Gastrocnemius medialis (tissue), 4 donors: ENCODE measurements around the gene SYF2. TPM values are rescaled to one million over a fixed set of nuclear protein-coding genes. Genes with fewer than 3 reads are reported as not detected.

Source experiments
- ATAC-seq, 2 donors: fragments of 150-250 bp; one replicate each; pipeline ENCODE4 v1.9.1; 2016
- DNase-seq, 2 donors: peaks; one replicate each; pipeline ENCODE4 v3.0.0-alpha.2; 2019
- H3K27ac ChIP-seq, 4 donors: fragments of 200-600 bp; sonication (generic); 1 replicate in 1 of 4; 2 replicates in 3 of 4; pipeline ENCODE4 v1.5.1; 2016 to 2018; ENCODE audit warnings: mild to moderate bottlenecking in 2 of 4, moderate library complexity in 1 of 4
- H3K27me3 ChIP-seq, 3 donors: fragments of 200-600 bp; sonication (generic) in 2 of 3; 1 replicate in 1 of 3; 2 replicates in 2 of 3; pipeline versions ENCODE4 v1.5.1 to v1.6.0; 2016 to 2019; ENCODE audit warnings: mild to moderate bottlenecking in 1 of 3, moderate library complexity in 1 of 3
- H3K36me3 ChIP-seq, 2 donors: fragments of 200-600 bp; sonication (generic) in 1 of 2; one replicate each; pipeline ENCODE4 v1.5.1; 2017 to 2018
- H3K4me1 ChIP-seq, 2 donors: fragments of 200-600 bp; sonication (generic) in 1 of 2; one replicate each; pipeline ENCODE4 v1.5.1; 2016 to 2017; ENCODE audit warnings: mild to moderate bottlenecking in 2 of 2
- H3K4me3 ChIP-seq, 4 donors: fragments of 200-600 bp; sonication (generic) in 3 of 4; 1 replicate in 1 of 4; 2 replicates in 3 of 4; pipeline ENCODE4 v1.5.1; 2016 to 2019; ENCODE audit warnings: mild to moderate bottlenecking in 2 of 4
- H3K9me3 ChIP-seq, 3 donors: fragments of 200-600 bp; sonication (generic) in 2 of 3; 1 replicate in 1 of 3; 2 replicates in 2 of 3; pipeline ENCODE4 v1.5.1; 2016 to 2019
- CTCF ChIP-seq, 5 experiments: fragments of 450-650 bp in 3 of 5; fragments of 200-600 bp in 2 of 5; sonication (generic) in 2 of 5; IDR thresholded peaks in 4 of 5; conservative IDR thresholded peaks in 1 of 5; 1 replicate in 4 of 5; 2 replicates in 1 of 5; pipeline ENCODE4 v1.5.1; 2016 to 2019; ENCODE audit warnings: antibody characterized with exemption in 5 of 5, mild to moderate bottlenecking in 3 of 5, moderate library complexity in 3 of 5
- POLR2A ChIP-seq, 2 donors: fragments of 450-650 bp; IDR thresholded peaks; one replicate each; pipeline ENCODE4 v1.6.1; 2017; ENCODE audit warnings: antibody characterized with exemption in 2 of 2, mild to moderate bottlenecking in 2 of 2, moderate library complexity in 2 of 2
- in situ Hi-C, 4 donors: fragments of 200-750 bp; cut with MboI; loops; one replicate each; pipeline versions ENCODE4 v1.15.0 to v1.8.0; 2017; ENCODE audit warnings: low sequenced_read_pairs in 4 of 4
- intact Hi-C: fragments of 100-400 bp; cut with DNase I; formaldehyde crosslinking; loops from one replicate; pipeline ENCODE4 v1.15.1; 2023; ENCODE audit warnings: low total_unique reads
- total RNA-seq, 4 donors: library from RNA; depleted of rRNA; stranded (reverse); fragments of >200 nt; gene quantifications; one replicate each; pipeline versions ENCODE4 v1.1.0 to v1.2.3, GENCODE V29; 2016

SYF2 gene
- total RNA-seq, 4 donors from 2014 or later = 49.1 to 67.4 (median 58.3) TPM

DNA sequence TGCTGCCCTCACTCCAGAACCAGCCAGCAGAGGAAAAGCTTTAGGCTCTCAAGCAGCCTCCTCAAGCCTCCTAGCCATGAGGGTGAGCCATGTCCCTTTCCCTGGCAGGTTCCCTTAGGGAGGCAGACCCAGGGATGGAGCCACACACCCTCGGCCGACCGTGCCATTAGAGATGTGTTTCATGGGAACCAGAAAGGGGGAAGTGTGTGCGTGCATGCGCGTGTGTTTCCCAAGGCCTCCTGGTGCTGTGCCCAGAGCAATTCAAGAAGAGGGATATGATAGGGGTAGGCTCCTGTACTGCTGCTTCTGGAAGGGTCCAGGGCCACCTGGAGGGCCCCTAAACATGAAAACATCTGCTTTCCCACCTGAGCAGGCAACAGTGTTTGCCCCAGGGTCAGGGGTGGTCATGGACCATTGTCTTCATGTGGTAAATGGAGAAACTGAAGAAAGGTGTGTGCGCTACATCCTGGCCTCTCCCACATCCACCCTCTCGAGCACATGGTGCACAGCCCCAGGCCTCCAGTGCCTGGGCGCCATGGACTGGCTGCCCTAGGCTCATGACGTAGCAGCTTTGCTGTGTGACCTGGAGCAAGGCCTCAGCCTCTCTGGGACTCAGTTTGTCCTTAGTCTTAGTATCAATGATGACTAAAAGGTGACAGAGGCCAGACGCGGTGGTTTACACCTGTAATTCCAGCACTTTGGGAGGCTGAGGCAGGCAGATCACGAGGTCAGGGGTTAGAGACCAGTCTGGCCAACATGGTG is 48.1 kb downstream of the SYF2 start:
- in situ Hi-C loops = no loop called here
- H3K9me3 ChIP-seq = no peaks in the 10 kb centered on the region
- no peaks in the 10 kb centered on the region for H3K36me3 ChIP-seq
- H3K27me3 ChIP-seq = no peaks in the 10 kb centered on the region
- no peak overlapping the region for H3K4me3 ChIP-seq
- H3K4me1 ChIP-seq = no peaks in the 10 kb centered on the region
- intact Hi-C loops = no loop called here
- DNase-seq = no peak
- TF ChIP-seq POLR2A (IDR thresholded peaks at IDR 0.05) (no peak), CTCF (IDR thresholded peaks at IDR 0.05 in 4 of 5, conservative IDR thresholded peaks at IDR 0.05 in 1 of 5) (no peak)
- no peak for ATAC-seq
- H3K27ac ChIP-seq = no peak overlapping the region

- no peaks in the 10 kb centered on the region for H3K36me3 ChIP-seq
- ATAC-seq = no peak
- no peaks in the 10 kb centered on the region for H3K9me3 ChIP-seq
- in situ Hi-C loops = no loop called here
- H3K27ac ChIP-seq = no peak overlapping the region
- intact Hi-C loops = no loop called here
- H3K27me3 ChIP-seq = no peaks in the 10 kb centered on the region
- no peak overlapping the region for H3K4me3 ChIP-seq
- H3K4me1 ChIP-seq = no peaks in the 10 kb centered on the region
- TF ChIP-seq POLR2A (IDR thresholded peaks at IDR 0.05) (no peak), CTCF (IDR thresholded peaks at IDR 0.05 in 4 of 5, conservative IDR thresholded peaks at IDR 0.05 in 1 of 5) (no peak)
- DNase-seq = no peak
Measured at GRCh38 chr1:25183126-25183980, 48.9 kb downstream of the SYF2 start.

GRCh38 chr1:25182629-25183028 is 49.7 kb downstream of the SYF2 start:
- Histone ChIP-seq H3K27ac (no peak overlapping the region), H3K4me1 (no peaks in the 10 kb centered on the region), H3K27me3 (no peaks in the 10 kb centered on the region), H3K36me3 (no peaks in the 10 kb centered on the region), H3K4me3 (no peak overlapping the region), H3K9me3 (no peaks in the 10 kb centered on the region)
- no peak for ATAC-seq
- intact Hi-C loops (no loop called here), in situ Hi-C loops (no loop called here)
- TF ChIP-seq CTCF (IDR thresholded peaks at IDR 0.05 in 4 of 5, conservative IDR thresholded peaks at IDR 0.05 in 1 of 5) (no peak), POLR2A (IDR thresholded peaks at IDR 0.05) (no peak)
- no peak for DNase-seq

DNA sequence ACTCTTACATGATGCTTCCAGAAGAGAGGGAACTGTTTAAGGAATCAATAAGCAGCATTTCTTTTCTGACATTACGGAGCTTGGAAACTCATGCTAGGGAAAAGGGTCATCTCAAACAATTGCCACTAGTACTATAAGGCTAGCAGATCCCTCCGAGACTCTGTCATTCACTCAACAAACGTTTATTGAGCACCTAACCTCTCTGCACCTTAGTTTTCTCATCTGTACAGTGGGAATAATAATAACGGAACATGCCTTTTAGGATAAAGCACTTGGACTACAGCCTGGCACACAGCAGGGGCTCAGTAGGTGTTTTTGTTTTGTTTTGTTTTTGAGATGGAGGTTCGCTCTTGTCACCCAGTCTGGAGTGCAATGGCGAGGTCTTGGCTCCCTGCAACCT is 51.3 kb downstream of the SYF2 start:
- no peak for TF ChIP-seq CTCF (IDR thresholded peaks at IDR 0.05 in 4 of 5, conservative IDR thresholded peaks at IDR 0.05 in 1 of 5)
- no peak for TF ChIP-seq POLR2A (IDR thresholded peaks at IDR 0.05)
- ATAC-seq = no peak
- intact Hi-C loops = no loop called here

More for the DNA sequence above, 51.3 kb downstream of the SYF2 start:
- no peaks in the 10 kb centered on the region for H3K4me1 ChIP-seq
- in situ Hi-C loops = no loop called here
- no peaks in the 10 kb centered on the region for H3K9me3 ChIP-seq
- no peak overlapping the region for H3K4me3 ChIP-seq
- DNase-seq = no peak
- no peak overlapping the region for H3K27ac ChIP-seq
- no peaks in the 10 kb centered on the region for H3K27me3 ChIP-seq
- no peaks in the 10 kb centered on the region for H3K36me3 ChIP-seq
